ENCODE data around the gene PDLIM7. TPM values are rescaled to one million over a fixed set of nuclear protein-coding genes. Genes with fewer than 3 reads are reported as not detected.

Gene PDLIM7
- total RNA-seq, 2 donors from 2014 or later, result 196 to 241 TPM

DNA sequence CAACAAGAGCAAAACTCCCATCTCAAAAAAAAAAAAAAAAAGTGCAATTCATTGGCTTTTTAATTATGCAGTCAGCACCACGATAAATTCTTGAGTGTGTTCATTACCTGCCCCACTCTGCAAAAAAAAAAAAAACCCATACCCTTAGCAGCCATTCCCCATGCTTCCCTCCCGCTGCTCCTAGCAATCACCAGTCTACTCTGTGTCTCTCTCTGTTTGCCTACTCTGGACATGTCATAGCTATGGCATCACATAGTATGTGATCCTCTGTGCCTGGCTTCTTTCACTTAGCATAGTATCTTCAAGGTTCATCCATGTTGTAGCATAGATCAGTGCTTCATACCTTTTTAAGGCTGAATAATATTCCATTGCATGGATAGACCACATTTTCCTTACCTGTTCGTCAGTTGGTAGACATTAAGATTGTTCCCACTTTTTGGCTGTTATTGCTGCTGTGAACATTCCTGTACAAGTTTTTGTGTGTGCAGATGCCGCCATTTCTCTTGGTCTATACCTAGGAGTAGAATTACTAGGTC, 57.8 kb downstream of the PDLIM7 start:
- 90 to 96% methylated on average over 4 of the region's 4 CpGs for WGBS, 2 experiments (ENCODE audit: insufficient coverage in 1 of 2, insufficient read length in 1 of 2)
- no peak overlapping the region for H3K4me3 Mint-ChIP-seq
- TF ChIP-seq, protein P1, sequence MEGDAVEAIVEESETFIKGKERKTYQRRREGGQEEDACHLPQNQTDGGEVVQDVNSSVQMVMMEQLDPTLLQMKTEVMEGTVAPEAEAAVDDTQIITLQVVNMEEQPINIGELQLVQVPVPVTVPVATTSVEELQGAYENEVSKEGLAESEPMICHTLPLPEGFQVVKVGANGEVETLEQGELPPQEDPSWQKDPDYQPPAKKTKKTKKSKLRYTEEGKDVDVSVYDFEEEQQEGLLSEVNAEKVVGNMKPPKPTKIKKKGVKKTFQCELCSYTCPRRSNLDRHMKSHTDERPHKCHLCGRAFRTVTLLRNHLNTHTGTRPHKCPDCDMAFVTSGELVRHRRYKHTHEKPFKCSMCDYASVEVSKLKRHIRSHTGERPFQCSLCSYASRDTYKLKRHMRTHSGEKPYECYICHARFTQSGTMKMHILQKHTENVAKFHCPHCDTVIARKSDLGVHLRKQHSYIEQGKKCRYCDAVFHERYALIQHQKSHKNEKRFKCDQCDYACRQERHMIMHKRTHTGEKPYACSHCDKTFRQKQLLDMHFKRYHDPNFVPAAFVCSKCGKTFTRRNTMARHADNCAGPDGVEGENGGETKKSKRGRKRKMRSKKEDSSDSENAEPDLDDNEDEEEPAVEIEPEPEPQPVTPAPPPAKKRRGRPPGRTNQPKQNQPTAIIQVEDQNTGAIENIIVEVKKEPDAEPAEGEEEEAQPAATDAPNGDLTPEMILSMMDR (conservative IDR thresholded peaks at IDR 0.05), result no peak
- no peak overlapping the region for H3K27ac ChIP-seq (ENCODE audit: low read depth, low read length)
- H3K4me1 ChIP-seq (ENCODE audit: control insufficient read depth, insufficient read depth, low read length), result peaks cover 3% of the 10 kb centered on the region
- H3K9me3 Mint-ChIP-seq, result no peaks in the 10 kb centered on the region
- no peak overlapping the region for H3K27ac Mint-ChIP-seq
- no peaks in the 10 kb centered on the region for H3K4me1 Mint-ChIP-seq
- peaks cover 4% of the 10 kb centered on the region for H3K27me3 Mint-ChIP-seq (ENCODE audit: insufficient read depth)
- H3K27me3 ChIP-seq (ENCODE audit: control insufficient read depth, insufficient read depth, low read length, poor library complexity, severe bottlenecking), result no peaks in the 10 kb centered on the region
- peaks cover 24% of the 10 kb centered on the region for H3K36me3 ChIP-seq (ENCODE audit: control insufficient read depth, insufficient read depth, low read length)
- no peak overlapping the region for H3K9ac ChIP-seq (ENCODE audit: extremely low read depth, low read length, poor library complexity, severe bottlenecking)
- no peaks in the 10 kb centered on the region for H3K9me3 ChIP-seq (ENCODE audit: control insufficient read depth, low read length)
- peaks cover 43% of the 10 kb centered on the region for H3K36me3 Mint-ChIP-seq (ENCODE audit: low read depth)
- DNase-seq, result no peak
- no peak overlapping the region for H3K4me3 ChIP-seq (ENCODE audit: low read length)

DNA sequence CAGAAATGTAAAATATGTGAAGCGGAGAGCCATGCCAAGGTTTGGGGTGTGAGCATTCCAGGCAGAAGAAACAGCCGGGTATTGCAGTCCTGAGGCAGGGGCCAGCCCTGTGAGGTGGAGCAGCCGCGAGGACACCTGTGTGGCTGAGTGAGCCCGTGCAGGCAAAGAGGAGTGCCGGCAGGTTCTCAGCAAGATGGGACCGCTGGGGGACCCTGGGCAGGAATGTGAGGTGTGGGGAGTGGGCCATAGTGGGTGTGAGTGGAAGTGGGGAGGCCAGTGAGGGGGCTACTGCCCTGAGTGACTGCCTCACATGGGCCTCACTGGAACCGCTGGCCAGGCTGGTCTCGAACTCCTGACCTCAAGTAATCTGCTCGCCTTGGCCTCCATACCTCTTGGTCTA, 58.9 kb downstream of the PDLIM7 start:
- no peak overlapping the region for H3K9ac ChIP-seq (ENCODE audit: extremely low read depth, low read length, poor library complexity, severe bottlenecking)
- no peaks in the 10 kb centered on the region for H3K27me3 Mint-ChIP-seq (ENCODE audit: insufficient read depth)
- H3K27ac ChIP-seq (ENCODE audit: low read depth, low read length), result no peak overlapping the region
- no peak overlapping the region for H3K4me3 ChIP-seq (ENCODE audit: low read length)
- TF ChIP-seq, protein P1 (conservative IDR thresholded peaks at IDR 0.05), result no peak
- H3K36me3 Mint-ChIP-seq (ENCODE audit: low read depth), result peaks cover 46% of the 10 kb centered on the region
- peaks cover 35% of the 10 kb centered on the region for H3K36me3 ChIP-seq (ENCODE audit: control insufficient read depth, insufficient read depth, low read length)
- no peaks in the 10 kb centered on the region for H3K4me1 Mint-ChIP-seq
- no peaks in the 10 kb centered on the region for H3K9me3 Mint-ChIP-seq
- H3K27ac Mint-ChIP-seq, result no peak overlapping the region
- H3K4me1 ChIP-seq (ENCODE audit: control insufficient read depth, insufficient read depth, low read length), result no peaks in the 10 kb centered on the region
- no peaks in the 10 kb centered on the region for H3K9me3 ChIP-seq (ENCODE audit: control insufficient read depth, low read length)
- H3K27me3 ChIP-seq (ENCODE audit: control insufficient read depth, insufficient read depth, low read length, poor library complexity, severe bottlenecking), result no peaks in the 10 kb centered on the region
- no peak overlapping the region for H3K4me3 Mint-ChIP-seq
- DNase-seq, result no peak
- 94 to 96% methylated on average over 5 to 10 of the region's 10 CpGs for WGBS, 2 experiments (ENCODE audit: insufficient coverage in 1 of 2, insufficient read length in 1 of 2)

DNA sequence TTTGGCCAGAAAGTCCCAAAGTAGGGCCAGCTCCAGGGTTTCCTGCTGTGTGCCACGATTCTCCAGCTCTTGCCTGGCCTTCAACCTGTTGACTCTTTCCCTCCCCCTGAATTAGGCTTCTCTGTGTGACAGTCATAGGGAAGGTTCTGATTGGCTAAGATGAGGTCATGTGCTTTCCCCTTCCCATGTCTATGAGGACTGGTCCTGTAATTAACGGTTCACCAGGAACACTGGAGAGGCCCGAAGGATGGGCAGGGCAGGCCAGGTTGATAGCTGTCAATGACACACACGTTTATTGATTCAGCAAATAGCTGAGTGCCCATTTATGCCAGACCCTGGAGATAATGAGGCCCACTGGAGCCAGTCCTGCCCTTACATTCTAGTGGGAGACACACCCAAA, 59.8 kb downstream of the PDLIM7 start:
- Mint-ChIP-seq H3K4me3 (no peak overlapping the region), H3K27me3 (ENCODE audit: insufficient read depth) (no peaks in the 10 kb centered on the region), H3K9me3 (no peaks in the 10 kb centered on the region), H3K27ac (no peak overlapping the region), H3K36me3 (ENCODE audit: low read depth) (peaks cover 49% of the 10 kb centered on the region), H3K4me1 (no peaks in the 10 kb centered on the region)
- no peak overlapping the region for H3K9ac ChIP-seq (ENCODE audit: extremely low read depth, low read length, poor library complexity, severe bottlenecking)
- 88 to 95% methylated on average over 3 to 4 of the region's 4 CpGs for WGBS, 2 experiments (ENCODE audit: insufficient coverage in 1 of 2, insufficient read length in 1 of 2)
- H3K4me1 ChIP-seq (ENCODE audit: control insufficient read depth, insufficient read depth, low read length), result no peaks in the 10 kb centered on the region
- no peaks in the 10 kb centered on the region for H3K9me3 ChIP-seq (ENCODE audit: control insufficient read depth, low read length)
- H3K27me3 ChIP-seq (ENCODE audit: control insufficient read depth, insufficient read depth, low read length, poor library complexity, severe bottlenecking), result no peaks in the 10 kb centered on the region
- no peak overlapping the region for H3K27ac ChIP-seq (ENCODE audit: low read depth, low read length)
- DNase-seq, result no peak
- no peak overlapping the region for H3K4me3 ChIP-seq (ENCODE audit: low read length)
- TF ChIP-seq, protein P1 (conservative IDR thresholded peaks at IDR 0.05), result no peak
- peaks cover 35% of the 10 kb centered on the region for H3K36me3 ChIP-seq (ENCODE audit: control insufficient read depth, insufficient read depth, low read length)

Data from endodermal cell (in vitro differentiated cells).